Neural cell (in vitro differentiated cells): ENCODE data around the gene SLC25A13.

Experiments
- POLR2AphosphoS5 ChIP-seq: IDR thresholded peaks from 2 replicates; pipeline ENCODE4 v1.6.1; 2012
- SMC3 ChIP-seq: fragments of 450-650 bp; conservative IDR thresholded peaks from 2 replicates; pipeline ENCODE4 v1.6.1; 2014; ENCODE audit warnings: antibody characterized with exemption, mild to moderate bottlenecking, moderate library complexity; ENCODE audit not compliant: poor library complexity
- TF ChIP-seq, protein P1 (sequence below): fragments of 450-650 bp; IDR thresholded peaks from 2 replicates; pipeline ENCODE4 v1.5.1; 2014; ENCODE audit warnings: antibody characterized with exemption, mild to moderate bottlenecking, moderate library complexity; ENCODE audit not compliant: poor library complexity, severe bottlenecking
- TF ChIP-seq, protein P2 (sequence below): IDR thresholded peaks from 2 replicates; pipeline ENCODE4 v1.6.1; 2012; ENCODE audit warnings: borderline replicate concordance

DNA sequence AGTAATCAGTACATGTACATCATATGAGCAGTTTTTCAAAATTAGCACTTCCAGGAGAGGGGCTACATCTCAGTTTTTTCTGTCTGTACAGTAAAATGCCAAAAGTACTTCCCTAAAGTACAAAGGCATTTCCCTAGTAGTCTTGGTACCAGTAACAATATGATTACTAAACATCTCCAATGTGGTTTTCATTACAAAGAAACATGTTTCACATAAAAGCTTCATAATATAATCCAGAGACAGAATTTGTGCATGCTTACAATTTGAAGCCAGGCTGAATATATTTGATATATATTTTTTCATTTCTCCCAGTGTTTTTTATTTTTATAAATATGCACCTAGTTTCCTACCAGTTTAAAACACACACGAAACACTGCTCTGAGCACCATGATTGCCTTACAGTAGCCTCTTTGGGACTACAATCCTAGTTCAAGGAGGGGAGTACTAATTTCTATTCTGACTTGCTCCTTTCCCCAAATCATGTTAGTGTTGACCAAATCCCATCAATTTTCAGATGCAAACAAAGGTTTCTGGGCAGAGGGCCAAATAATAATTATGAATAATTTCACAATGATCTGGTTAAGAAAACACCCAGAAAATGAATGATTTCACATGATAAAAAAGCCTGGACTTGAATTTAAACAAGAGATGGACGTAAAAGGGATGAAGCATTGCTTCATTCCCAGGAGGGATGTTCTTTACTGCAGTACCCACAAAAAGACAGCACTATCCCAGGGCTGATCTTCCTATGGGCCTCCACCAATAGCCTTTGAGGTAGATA lies 201.3 kb downstream of the SLC25A13 start:
- TF ChIP-seq, protein P1, sequence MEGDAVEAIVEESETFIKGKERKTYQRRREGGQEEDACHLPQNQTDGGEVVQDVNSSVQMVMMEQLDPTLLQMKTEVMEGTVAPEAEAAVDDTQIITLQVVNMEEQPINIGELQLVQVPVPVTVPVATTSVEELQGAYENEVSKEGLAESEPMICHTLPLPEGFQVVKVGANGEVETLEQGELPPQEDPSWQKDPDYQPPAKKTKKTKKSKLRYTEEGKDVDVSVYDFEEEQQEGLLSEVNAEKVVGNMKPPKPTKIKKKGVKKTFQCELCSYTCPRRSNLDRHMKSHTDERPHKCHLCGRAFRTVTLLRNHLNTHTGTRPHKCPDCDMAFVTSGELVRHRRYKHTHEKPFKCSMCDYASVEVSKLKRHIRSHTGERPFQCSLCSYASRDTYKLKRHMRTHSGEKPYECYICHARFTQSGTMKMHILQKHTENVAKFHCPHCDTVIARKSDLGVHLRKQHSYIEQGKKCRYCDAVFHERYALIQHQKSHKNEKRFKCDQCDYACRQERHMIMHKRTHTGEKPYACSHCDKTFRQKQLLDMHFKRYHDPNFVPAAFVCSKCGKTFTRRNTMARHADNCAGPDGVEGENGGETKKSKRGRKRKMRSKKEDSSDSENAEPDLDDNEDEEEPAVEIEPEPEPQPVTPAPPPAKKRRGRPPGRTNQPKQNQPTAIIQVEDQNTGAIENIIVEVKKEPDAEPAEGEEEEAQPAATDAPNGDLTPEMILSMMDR: no peak
- TF ChIP-seq SMC3 (no peak), POLR2AphosphoS5 (no peak)
- TF ChIP-seq, protein P2, sequence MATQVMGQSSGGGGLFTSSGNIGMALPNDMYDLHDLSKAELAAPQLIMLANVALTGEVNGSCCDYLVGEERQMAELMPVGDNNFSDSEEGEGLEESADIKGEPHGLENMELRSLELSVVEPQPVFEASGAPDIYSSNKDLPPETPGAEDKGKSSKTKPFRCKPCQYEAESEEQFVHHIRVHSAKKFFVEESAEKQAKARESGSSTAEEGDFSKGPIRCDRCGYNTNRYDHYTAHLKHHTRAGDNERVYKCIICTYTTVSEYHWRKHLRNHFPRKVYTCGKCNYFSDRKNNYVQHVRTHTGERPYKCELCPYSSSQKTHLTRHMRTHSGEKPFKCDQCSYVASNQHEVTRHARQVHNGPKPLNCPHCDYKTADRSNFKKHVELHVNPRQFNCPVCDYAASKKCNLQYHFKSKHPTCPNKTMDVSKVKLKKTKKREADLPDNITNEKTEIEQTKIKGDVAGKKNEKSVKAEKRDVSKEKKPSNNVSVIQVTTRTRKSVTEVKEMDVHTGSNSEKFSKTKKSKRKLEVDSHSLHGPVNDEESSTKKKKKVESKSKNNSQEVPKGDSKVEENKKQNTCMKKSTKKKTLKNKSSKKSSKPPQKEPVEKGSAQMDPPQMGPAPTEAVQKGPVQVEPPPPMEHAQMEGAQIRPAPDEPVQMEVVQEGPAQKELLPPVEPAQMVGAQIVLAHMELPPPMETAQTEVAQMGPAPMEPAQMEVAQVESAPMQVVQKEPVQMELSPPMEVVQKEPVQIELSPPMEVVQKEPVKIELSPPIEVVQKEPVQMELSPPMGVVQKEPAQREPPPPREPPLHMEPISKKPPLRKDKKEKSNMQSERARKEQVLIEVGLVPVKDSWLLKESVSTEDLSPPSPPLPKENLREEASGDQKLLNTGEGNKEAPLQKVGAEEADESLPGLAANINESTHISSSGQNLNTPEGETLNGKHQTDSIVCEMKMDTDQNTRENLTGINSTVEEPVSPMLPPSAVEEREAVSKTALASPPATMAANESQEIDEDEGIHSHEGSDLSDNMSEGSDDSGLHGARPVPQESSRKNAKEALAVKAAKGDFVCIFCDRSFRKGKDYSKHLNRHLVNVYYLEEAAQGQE: no peak
